Measurements from ENCODE around the gene C17orf107. TPM values are rescaled to one million over a fixed set of nuclear protein-coding genes. Genes with fewer than 3 reads are reported as not detected.

C17orf107 gene
- total RNA-seq, 1 donor from 2014 or later = 0.80 TPM

DNA sequence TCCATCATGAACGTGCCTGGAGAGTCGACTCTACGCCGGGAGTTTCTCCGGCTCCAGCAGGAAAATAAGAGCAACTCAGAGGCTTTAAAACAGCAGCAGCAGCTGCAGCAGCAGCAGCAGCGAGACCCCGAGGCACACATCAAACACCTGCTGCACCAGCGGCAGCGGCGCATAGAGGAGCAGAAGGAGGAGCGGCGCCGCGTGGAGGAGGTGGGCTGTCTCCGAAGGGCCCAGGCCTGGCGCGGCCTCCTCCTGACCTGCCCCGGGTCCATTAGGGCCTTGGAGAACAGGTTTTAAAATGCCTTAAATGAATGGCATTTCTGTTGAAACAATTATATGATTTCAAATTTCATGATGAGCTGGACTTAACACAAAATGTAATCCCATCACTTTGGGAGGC is 11.8 kb upstream of the C17orf107 start:
- no peaks in the 10 kb centered on the region for H3K27me3 ChIP-seq (ENCODE audit: low read depth)
- DNase-seq = no peak
- peaks cover 79% of the 10 kb centered on the region for H3K36me3 ChIP-seq
- intact Hi-C loops (cut with micrococcal nuclease) = loop anchor here (5.0 to 10.0 kb wide), 2 partner anchors 53 to 100 kb away; partner anchors contain the start of genes GLTPD2, MINK1 and VMO1
- TF ChIP-seq, protein P1, sequence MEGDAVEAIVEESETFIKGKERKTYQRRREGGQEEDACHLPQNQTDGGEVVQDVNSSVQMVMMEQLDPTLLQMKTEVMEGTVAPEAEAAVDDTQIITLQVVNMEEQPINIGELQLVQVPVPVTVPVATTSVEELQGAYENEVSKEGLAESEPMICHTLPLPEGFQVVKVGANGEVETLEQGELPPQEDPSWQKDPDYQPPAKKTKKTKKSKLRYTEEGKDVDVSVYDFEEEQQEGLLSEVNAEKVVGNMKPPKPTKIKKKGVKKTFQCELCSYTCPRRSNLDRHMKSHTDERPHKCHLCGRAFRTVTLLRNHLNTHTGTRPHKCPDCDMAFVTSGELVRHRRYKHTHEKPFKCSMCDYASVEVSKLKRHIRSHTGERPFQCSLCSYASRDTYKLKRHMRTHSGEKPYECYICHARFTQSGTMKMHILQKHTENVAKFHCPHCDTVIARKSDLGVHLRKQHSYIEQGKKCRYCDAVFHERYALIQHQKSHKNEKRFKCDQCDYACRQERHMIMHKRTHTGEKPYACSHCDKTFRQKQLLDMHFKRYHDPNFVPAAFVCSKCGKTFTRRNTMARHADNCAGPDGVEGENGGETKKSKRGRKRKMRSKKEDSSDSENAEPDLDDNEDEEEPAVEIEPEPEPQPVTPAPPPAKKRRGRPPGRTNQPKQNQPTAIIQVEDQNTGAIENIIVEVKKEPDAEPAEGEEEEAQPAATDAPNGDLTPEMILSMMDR (IDR thresholded peaks at IDR 0.05; ENCODE audit: borderline replicate concordance) = no peak
- no peaks in the 10 kb centered on the region for H3K4me1 ChIP-seq
- H3K9me3 ChIP-seq (replicated peaks) = no peaks in the 10 kb centered on the region
- H3K4me3 ChIP-seq = no peak overlapping the region
- H3K27ac ChIP-seq (replicated peaks) = no peak overlapping the region

DNA sequence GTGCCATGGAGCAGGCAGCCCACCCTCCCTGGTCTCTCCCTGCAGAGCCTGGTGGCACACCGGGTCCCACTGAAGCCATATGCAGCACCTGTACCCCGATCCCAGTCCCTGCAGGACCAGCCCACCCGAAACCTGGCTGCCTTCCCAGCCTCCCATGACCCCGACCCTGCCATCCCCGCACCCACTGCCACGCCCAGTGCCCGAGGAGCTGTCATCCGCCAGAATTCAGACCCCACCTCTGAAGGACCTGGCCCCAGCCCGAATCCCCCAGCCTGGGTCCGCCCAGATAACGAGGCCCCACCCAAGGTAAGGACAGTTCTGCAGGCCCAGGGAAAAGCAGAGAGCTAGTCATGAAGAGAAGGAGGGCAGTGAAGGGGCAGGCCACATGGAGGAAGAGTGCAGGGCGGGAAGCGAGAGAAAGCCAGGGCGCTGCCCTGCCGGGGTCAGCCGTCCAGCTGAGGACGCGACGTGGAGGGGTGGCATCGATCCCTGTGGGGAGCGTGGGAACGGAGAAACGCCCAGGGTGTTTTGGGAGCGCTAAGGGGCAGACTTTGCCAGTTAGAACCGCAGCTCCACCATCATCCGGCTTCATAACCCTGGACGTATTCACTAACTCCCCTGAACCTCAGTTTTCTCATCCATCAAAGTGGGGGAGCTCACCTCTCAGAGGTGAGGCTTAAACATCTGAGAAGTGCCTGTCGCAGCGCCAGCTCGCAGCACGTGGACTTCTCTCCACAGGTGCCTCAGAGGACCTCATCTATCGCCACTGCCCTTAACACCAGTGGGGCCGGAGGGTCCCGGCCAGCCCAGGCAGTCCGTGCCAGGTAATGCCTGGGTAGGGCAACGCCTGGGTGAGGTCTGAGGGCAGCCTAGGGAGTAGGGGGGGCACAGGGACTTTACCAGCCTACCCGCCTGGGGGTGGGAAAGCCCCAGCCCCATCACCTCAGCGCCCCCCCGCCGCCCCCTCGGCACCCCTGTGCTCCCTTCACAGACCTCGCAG is 7.6 kb upstream of the C17orf107 start:
- H3K27ac ChIP-seq (replicated peaks) = no peak overlapping the region
- no peak overlapping the region for H3K4me3 ChIP-seq
- intact Hi-C loops (cut with micrococcal nuclease) = no loop called here
- peaks cover 93% of the 10 kb centered on the region for H3K36me3 ChIP-seq
- H3K27me3 ChIP-seq (ENCODE audit: low read depth) = no peaks in the 10 kb centered on the region
- H3K4me1 ChIP-seq = no peaks in the 10 kb centered on the region
- no peak for DNase-seq
- H3K9me3 ChIP-seq (replicated peaks) = no peaks in the 10 kb centered on the region
- TF ChIP-seq, protein P1 (IDR thresholded peaks at IDR 0.05; ENCODE audit: borderline replicate concordance) = no peak

DNA sequence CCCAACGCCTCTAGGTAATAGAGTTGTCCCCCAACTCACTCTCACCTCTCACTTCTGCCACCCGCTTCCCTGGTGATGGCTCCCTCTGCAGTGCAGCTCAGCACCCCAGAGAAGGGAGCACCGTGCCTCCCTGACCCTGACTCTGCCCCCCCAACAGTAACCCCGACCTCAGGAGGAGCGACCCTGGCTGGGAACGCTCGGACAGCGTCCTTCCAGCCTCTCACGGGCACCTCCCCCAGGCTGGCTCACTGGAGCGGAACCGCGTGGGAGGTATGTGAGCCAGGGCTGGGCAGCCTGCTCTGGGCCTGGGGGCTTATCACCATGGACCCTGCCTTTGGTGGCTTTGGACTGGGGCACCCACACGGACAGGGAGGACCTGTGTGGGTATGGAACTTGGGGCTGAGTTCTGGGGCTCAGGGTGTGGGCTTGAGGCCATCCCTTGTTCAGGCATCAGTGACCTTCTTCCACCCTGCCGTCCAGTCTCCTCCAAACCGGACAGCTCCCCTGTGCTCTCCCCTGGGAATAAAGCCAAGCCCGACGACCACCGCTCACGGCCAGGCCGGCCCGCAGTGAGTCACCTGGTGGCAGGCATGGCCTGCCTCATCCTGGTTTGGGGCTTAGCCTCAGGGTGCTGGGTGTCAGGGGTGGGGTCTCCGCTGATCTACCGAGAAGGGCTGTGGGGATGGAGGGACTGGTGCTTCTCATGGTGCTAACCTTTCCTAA is 6.7 kb upstream of the C17orf107 start:
- Histone ChIP-seq H3K36me3 (peaks cover 86% of the 10 kb centered on the region), H3K27ac (replicated peaks) (no peak overlapping the region), H3K27me3 (ENCODE audit: low read depth) (no peaks in the 10 kb centered on the region), H3K4me1 (no peaks in the 10 kb centered on the region), H3K4me3 (no peak overlapping the region), H3K9me3 (replicated peaks) (no peaks in the 10 kb centered on the region)
- intact Hi-C loops (cut with micrococcal nuclease) = no loop called here
- no peak for DNase-seq
- TF ChIP-seq, protein P1 (IDR thresholded peaks at IDR 0.05; ENCODE audit: borderline replicate concordance) = no peak

DNA sequence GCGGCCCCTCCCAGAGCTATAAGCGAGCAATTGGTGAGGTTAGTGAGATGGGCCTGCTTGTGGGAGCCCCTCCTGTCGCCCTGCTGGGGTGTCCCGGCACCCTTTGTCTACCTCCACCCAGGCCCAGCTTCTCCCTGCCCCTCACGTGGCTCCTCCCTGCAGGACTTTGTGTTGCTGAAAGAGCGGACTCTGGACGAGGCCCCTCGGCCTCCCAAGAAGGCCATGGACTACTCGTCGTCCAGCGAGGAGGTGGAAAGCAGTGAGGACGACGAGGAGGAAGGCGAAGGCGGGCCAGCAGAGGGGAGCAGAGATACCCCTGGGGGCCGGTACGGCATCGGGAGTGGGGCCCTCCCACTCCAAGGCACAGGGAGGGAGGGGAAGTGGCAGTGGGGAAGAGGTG is 6.1 kb upstream of the C17orf107 start:
- H3K9me3 ChIP-seq (replicated peaks) = no peaks in the 10 kb centered on the region
- H3K4me1 ChIP-seq = no peaks in the 10 kb centered on the region
- peaks cover 80% of the 10 kb centered on the region for H3K36me3 ChIP-seq
- no peak for DNase-seq
- intact Hi-C loops (cut with micrococcal nuclease) = no loop called here
- H3K27ac ChIP-seq (replicated peaks) = no peak overlapping the region
- TF ChIP-seq, protein P1 (IDR thresholded peaks at IDR 0.05; ENCODE audit: borderline replicate concordance) = no peak
- no peak overlapping the region for H3K4me3 ChIP-seq
- H3K27me3 ChIP-seq (ENCODE audit: low read depth) = no peaks in the 10 kb centered on the region

DNA sequence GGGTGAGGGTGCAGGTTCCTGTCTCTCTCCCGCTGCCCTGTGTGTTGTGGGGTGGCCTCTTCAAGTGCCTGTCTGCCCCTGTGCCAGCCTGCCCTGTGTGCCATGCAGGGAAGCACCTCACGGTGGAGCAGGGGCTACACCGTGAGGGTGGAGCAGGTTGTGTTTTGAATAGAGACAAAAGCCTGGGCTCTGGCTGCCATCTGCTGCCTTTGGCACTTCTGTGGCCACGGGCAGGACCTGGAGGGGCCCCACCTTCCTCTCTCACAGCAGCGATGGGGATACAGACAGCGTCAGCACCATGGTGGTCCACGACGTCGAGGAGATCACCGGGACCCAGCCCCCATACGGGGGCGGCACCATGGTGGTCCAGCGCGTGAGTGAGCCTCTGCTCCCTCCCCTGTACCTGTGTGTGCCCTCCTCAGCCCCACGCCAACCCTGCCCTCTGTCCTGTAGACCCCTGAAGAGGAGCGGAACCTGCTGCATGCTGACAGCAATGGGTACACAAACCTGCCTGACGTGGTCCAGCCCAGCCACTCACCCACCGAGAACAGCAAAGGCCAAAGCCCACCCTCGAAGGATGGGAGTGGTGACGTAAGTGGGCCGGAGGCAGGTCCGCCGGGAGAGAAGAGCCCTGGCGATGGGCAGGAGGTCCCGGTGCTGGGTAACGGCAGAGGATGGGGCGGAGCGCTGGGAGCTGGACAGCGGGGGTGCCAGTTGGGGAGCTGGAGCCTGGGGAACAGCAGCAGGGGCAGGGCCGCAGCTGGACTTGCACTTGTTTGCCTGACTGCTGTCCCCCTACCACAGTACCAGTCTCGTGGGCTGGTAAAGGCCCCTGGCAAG is 5.4 kb upstream of the C17orf107 start:
- no peak overlapping the region for H3K27ac ChIP-seq (replicated peaks)
- H3K36me3 ChIP-seq = peaks cover 79% of the 10 kb centered on the region
- H3K27me3 ChIP-seq (ENCODE audit: low read depth) = peaks cover 7% of the 10 kb centered on the region
- DNase-seq = no peak
- TF ChIP-seq, protein P1 (IDR thresholded peaks at IDR 0.05; ENCODE audit: borderline replicate concordance) = no peak
- H3K9me3 ChIP-seq (replicated peaks) = no peaks in the 10 kb centered on the region
- peaks cover 7% of the 10 kb centered on the region for H3K4me1 ChIP-seq
- H3K4me3 ChIP-seq = no peak overlapping the region
- intact Hi-C loops (cut with micrococcal nuclease) = no loop called here

Measured in left ventricle myocardium inferior (tissue), 1 donor.